H1 (cell line): ENCODE measurements around the gene DNAAF8. TPM values are rescaled to one million over a fixed set of nuclear protein-coding genes. Genes with fewer than 3 reads are reported as not detected.

Source experiments
- BRCA1 ChIP-seq: IDR thresholded peaks from 2 replicates; pipeline ENCODE4 v1.6.1; 2012; ENCODE audit warnings: low read depth, low read length, improper control_type of control experiment
- CEBPB ChIP-seq: IDR thresholded peaks from 2 replicates; pipeline ENCODE4 v1.6.1; 2012; ENCODE audit warnings: low read depth, low read length
- EGR1 ChIP-seq: IDR thresholded peaks from 2 replicates; pipeline ENCODE4 v1.6.1; 2011; ENCODE audit warnings: low read depth, low read length, borderline replicate concordance
- POU5F1 ChIP-seq: IDR thresholded peaks from 2 replicates; pipeline ENCODE4 v1.6.1; 2011; ENCODE audit warnings: low read depth, mild to moderate bottlenecking, low read length, moderate library complexity
- TBP ChIP-seq: IDR thresholded peaks from 2 replicates; pipeline ENCODE4 v1.6.1; 2011; ENCODE audit warnings: low read depth, low read length, improper control_type of control experiment
- polyA plus RNA-seq, 7 experiments: library from polyadenylated mRNA; depleted of rRNA in 3 of 7; stranded (reverse) in 5 of 7; unstranded in 2 of 7; fragments of >200 nt in 5 of 7; fragments of 200-250 nt in 2 of 7; gene quantifications; 1 replicate in 5 of 7; 2 replicates in 1 of 7; 4 replicates in 1 of 7; pipeline versions ENCODE4 v1.2.1 to v1.2.3, GENCODE V29; 2011 to 2013; ENCODE audit warnings: missing spikeins in 2 of 7, mixed read lengths in 2 of 7
- total RNA-seq: library from RNA; stranded (reverse); fragmentation: NEBNext Ultra II Directional; extraction: Animal tissue kit (Norgen Biotek cat#: 25700); gene quantifications from 2 replicates; pipeline ENCODE4 v1.2.1, GENCODE V29; 2021

The DNAAF8 gene
- total and polyA plus RNA-seq, 2 of the 8 experiments (the other 6 are each of a cell fraction or from before 2014, with no cell fraction given): 0.39 TPM; not detected in 1

DNA sequence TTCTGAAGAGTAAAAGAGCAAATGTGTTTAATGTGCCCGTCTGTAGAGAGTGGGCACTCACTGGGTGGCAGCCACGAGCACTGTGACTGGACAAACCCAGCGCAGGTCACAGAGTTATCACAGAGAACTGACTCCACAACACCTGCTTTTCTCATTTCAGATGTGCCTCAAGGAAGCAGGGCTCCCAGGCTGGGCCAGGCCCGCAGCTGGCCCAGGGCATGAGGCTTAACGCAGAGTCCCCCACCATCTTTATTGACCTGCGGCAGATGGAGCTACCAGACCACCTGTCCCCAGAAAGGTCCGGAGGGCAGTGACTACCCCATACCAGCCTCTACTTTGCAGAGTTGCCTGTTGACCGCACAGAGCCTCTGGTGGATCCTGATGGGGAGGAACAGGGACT lies 11.9 kb downstream of the DNAAF8 start (continued):
- TF ChIP-seq POU5F1: no peak
- no peak for TF ChIP-seq CEBPB
- TF ChIP-seq BRCA1: no peak
- no peak for TF ChIP-seq TBP
- no peak for TF ChIP-seq EGR1
